Middle frontal gyrus (tissue), 1 donor: Measurements from ENCODE around the gene ARID4B.
"Not testable (repeated sequence)": the region's sequence is repeated elsewhere in the genome, so short reads cannot be mapped to it uniquely, and the experiment has no call there.

Source experiments
- DNase-seq: peaks from one replicate; pipeline ENCODE4 v3.0.0-alpha.2; 2015; ENCODE audit warnings: low spot score; ENCODE audit errors: extremely low spot score

Gene ARID4B

DNA sequence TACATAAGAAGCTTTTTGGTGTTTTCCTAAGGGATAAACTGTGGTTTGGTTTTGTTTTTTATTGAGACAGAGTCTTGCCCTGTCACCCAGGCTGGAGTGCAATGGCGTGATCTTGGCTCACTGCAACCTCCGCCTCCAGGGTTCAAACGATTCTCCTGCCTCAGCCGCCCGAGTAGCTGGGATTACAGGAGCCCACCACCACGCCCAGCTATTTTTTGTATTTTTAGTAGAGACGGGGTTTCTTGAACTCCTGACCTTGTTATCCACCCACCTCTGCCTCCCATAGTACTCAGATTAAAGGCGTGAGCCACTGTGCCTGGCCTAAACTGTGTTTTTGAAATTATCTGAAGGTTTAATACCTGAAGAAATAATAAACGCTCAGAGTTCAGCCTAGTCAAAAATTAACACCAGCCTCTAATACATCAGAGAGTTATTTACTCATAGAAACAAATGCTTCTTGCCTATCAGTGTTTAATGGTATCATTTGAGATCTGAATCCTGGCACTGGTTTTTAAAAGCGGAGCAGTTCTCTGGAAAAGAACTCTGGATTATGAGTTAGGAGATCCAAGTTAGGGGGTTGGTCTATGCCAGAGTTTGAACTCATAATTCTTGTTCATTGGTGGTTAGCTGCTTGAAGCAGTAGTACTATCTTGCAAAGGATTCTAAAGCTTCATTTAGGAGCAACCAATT, 28.7 kb downstream of the ARID4B start:
- DNase-seq, result no peak

- DNase-seq, result no peak
These were observed 29.2 kb downstream of the ARID4B start for GRCh38 chr1:235298758-235299157.

DNA sequence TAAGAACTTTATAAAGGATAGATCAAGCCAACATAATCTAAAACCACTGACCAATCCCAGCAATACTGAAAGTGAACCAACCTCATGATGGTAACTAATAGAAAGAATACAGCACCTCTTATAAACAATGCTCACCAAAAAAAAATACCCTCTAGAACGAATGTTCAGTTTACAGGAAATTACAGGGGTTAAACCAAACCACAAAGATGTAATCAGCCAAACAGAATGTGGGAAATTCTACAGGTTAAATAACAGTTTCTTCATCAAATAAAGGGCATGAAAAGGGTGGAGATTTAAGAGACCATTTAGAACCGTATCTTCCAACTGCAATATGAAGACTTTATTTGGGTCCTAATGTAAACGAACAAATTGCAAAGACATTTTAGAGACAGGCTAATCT, 30.4 kb downstream of the ARID4B start:
- DNase-seq, result no peak

GRCh38 chr1:235296729-235297128, 31.2 kb downstream of the ARID4B start:
- no peak for DNase-seq

DNA sequence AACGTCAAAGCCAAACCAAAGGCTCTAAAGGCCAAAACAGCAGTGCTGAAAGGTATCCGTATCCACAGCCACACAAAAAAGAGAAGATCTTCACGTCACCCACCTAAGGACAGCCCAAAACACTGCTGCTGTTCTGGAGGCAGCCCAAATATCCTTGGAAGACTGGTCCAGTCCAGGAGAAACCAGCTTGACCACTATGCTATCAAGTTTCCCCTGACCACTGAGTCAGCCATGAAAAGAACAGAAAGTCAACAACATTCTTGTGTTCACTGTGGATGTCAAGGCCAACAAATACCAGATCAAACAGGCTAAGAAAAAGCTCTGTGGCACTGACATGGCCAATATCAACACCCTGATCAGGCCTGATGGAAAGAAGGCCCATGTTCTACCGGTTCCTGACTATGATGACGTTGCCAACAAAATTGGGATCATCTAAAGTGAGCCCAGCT, 32.1 kb downstream of the ARID4B start:
- DNase-seq, result no peak

DNA sequence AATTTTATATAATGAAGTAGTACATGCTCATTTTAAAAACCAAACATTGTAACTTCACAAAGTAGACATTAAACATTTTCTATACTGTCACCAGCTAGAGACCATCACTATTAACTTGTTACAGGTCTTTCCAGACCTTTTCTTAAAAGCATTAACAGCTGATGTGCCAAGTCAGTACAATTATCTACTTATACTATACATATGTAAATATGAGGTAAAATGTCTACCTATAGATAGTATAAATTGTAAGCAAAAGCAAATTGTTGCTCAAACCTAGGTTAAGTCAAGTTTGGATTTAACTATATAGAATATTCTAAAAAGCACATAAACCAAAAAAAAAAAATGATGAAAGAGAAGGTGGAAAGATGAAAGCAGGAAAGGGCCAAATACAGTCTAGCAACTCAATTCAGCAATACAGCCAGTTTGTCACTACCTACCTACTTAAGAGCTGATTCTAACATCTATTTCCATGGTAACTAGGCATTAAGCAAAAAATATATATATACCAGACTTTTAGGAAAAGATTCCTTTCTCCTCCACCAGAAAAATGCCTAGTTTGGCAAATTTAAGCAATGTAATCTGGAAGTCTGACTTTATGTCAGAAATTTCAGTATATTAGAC, 34.5 kb downstream of the ARID4B start:
- DNase-seq, result no peak

GRCh38 chr1:235292790-235293189, 35.2 kb downstream of the ARID4B start:
- DNase-seq, result no peak

- DNase-seq, result no peak
These were observed 36.3 kb downstream of the ARID4B start for GRCh38 chr1:235291599-235292091.

DNA sequence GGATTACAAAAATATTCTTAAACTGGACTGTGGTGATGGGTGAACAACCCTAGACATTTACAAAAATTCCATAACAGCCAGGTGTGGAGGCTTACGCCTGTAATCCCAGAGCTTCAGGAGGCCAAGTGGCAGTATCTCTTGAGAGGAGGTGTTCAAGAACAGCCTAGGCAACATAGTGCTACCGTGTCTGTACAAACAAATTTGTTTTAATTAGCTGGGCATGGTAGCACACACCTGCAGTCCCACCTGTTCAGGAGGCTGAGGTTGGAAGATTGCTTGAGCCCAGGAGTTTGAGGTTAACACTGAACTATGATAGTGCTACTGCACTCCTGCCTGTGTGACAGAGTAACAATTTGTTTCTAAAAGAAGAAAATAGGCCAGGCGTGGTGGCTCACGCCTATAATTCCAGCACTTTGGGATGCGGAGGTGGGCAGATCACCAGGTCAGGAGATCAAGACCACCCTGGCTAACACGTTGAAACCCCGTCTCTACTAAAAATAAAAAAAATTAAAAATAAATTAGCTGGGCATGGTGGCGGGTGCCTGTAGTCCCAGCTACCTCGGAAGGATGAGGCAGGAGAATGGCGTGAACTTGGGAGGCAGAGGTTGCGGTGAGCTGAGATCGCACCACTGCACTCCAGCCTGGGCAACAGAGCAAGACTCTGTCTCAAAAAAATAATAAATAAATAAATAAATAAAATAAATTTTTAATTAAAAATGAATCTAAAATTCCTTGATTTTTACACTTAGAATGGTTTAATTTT, 37.1 kb downstream of the ARID4B start:
- DNase-seq, result no peak

- no peak for DNase-seq
These were observed 37.9 kb downstream of the ARID4B start for GRCh38 chr1:235289859-235290739.

GRCh38 chr1:235287208-235287882, 40.6 kb downstream of the ARID4B start:
- no peak for DNase-seq

GRCh38 chr1:235286667-235287066, 41.3 kb downstream of the ARID4B start:
- no peak for DNase-seq

DNA sequence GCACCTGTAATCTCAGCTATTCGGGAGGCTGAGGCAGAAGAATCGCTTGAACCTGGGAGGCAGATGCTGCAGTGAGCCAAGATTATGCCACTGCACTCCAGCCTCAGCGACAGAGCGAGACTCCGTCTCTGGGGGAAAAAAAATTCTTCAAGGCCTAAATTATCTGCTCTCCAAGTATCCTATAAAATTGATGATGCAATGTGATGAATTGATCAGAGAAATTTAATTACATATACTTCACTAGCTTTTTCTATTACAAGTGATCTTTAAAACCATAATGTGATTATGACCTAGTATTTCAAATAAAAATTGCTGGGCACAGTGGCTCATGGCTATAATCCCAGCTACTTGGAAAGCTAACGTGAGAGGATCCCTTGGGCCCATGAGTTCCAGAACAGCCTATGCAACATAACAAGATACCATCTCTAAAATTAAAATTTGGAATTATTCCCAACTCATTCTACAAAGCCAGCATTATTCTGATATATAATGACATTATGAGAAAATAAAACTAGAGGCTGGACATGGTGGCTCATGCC, 43.7 kb downstream of the ARID4B start:
- DNase-seq, result no peak

GRCh38 chr1:235283636-235284035, 44.3 kb downstream of the ARID4B start:
- not testable (repeated sequence) for DNase-seq

- DNase-seq, result no peak
These were observed 47.5 kb downstream of the ARID4B start for GRCh38 chr1:235280467-235280866.

DNA sequence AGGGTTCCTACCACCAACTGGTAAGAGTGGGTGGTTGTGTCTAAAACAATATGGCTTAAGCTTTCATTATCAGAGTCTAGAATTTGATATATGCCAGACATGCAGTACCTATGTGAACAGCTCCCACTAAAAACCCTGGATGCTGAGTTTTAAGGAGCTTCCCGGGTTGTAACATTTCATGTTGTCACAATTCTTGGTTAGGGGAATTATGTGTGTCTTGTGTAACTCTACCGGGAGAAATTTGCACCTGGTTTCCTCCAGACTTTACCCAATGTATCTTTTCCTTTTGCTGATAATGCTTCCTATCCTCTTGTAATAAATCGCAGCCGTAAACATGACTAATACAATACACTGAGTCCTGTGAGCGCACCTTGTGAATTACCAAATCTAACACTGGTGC, 48.3 kb downstream of the ARID4B start:
- no peak for DNase-seq

GRCh38 chr1:235278915-235279292, 49.1 kb downstream of the ARID4B start:
- DNase-seq, result no peak

DNA sequence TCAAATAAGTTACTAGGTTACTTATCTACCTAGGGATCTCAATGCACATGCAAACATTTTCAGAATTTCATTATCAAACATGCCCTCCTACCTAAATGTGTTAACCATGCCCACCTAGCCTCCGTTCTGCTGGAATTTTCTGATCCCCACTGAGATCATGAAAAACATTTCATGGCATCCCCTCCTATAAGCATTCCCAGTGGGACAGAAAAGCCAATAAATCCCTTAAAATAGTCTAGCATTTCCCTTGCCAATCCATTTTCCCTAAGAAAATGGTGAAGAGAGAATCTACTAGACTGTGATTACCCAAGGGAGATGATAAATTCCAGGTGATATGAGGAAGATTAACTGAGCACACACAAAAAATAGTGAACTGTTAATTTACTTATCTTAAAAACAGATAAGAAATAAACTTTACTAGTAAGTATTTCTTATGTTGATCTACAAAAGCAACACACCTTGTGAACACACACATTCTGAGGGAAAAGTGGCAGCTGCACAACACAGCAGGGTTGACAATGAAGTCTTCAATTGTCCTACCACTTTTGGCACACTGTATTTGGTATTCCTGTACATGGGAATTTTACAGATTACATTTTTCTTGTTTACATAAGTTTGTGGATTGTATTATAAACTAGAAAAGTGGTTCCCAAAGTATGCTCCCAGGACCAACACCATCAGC, 49.6 kb downstream of the ARID4B start:
- DNase-seq, result no peak

- no peak for DNase-seq
These were observed 50.3 kb downstream of the ARID4B start for GRCh38 chr1:235277709-235278108.

DNA sequence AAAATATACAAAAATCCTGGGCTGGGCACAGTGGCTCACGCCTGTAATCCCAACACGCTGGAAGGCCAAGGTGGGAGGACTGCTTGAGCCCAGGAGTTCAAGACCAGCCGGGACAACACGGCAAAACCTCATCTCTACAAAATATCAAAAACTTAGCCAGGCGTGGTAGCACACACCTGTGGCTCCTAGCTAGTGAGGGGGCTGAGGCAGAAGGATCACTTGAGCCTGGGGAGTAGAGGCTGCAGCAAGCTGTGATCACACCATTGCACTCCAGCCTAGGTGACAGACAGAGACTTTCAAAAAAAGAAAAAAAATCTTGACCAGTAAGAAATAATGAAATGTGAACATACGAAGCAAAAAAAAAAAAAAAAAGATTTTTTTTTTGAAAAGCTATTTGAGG, 52.1 kb downstream of the ARID4B start:
- DNase-seq, result no peak
